T1000 (cell line): Measurements from ENCODE around the gene DCP1B.
A peak's percentile ranks its signal among the peaks of the same experiment; 100 is the strongest.

Experiments used
- DNase-seq: peaks from one replicate; lab custom pipeline; 2025; ENCODE audit warnings: mixed read lengths; lab: John Stamatoyannopoulos, UW

The DCP1B gene

DNA sequence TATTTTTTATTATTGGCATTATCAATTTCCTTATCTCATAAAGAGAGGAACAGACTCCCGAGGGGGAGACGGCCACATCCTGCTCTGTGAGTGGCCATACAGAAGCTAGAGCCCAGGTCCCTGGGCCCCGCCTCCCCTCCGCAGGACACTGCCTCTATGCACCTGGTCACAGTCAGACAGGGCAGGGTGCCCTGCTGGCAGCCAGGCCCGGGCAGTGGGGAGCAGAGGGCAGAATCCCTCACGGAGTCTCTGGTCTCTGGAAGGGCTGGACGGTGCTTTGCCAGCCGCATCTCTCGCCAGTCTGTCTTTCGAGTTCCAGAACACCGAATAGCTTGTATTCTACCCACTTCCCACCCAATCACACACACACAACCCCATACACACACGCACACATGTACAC lies 69.4 kb downstream of the DCP1B start:
- DNase-seq, result no peak

DNA sequence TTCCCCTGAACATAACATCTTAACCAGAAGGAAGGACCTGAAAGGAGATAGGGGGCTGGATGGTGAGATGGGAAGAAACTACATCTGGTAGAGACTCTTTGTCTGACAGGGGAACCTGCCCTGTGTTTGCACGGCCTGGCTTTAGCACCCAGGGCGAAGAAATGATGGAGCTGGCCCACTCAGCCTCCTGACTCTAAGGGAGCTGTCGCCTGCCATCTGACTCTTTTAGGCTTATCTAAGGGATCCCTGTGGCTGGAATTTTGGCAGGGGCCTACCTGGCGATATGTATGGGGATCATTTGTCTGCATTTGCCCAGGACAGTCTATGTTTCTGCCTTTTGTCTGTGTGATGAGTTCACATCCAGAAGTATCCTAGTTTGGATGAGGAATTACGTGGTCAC lies 70.2 kb downstream of the DCP1B start:
- no peak for DNase-seq

DNA sequence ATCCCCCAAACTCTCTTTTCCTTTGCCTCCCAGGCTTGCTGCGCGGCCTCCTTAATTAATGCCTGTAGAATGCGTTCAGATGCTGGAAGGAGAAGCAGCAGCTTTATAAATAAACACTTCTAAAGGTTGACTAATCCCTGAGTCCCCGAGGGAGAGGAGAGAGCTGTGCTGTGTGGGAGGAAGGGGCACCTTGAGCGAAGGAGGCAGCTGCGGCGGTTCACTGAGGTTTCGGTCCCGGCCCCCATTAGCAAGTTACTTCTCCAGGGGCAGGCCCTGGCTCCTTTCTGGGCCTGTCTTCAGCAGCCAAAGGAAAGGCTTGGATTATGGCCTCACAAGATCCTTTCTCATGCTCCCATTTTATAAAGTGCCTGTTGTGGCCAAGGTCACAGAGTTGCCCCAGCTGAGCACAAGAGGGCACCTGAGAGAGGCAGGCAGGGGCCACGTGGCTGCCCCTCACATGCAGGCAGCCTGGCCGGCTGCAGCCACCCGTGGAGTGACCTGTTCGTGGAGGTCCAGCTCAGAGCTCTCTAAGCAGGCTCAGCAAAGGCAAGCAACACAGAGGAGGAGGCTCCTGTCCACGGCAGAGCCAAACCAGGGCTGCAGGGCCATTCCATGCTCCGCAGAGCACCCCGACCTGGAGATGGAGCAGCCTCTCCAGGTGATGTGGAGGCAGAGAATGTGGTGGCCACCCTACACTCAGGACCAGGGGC lies 70.8 kb downstream of the DCP1B start:
- peak; percentile 53 for DNase-seq

DNA sequence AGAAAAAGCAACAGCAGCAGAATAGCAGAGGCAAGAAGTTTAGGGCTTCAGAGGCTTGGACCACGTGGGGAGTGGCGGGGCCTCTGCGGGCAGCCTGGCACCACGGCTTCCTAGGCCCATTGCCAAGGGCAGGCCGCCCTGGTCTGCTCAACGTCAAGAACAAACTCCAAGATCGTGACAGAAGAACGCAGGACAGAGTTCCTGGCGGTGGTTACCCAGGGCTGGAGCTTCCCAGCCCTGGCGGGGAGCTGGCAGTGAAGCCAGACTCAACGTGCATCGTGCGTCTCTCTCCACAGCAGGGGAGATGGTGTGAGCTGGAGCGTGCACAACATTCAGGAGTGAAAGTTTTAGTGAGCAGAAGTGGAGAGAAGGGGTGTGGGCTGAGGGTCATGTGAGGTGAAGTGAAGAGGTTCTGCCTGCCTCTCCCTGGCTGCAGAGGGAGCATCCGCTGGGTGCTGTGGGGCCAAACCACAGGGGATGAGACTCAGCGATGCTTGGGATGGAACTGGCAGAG lies 71.9 kb downstream of the DCP1B start:
- DNase-seq, result no peak

DNA sequence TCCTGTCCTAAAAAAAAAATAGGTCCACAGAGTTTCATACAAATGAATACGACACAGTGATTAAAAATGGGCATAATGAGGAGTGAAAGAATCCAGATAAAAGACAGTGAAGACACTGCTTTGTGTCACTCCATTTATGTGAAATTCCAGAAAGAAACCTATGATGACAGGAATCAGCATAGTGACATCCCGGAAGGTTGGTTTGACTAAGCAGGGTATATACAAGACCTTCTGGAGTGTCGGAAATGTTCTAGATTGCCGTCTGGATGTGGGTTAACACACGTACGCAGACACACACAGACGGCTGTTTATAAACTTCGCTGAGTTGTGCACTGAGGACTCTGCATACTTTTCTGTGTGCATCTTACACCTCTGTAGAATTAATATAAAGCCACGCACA lies 72.6 kb downstream of the DCP1B start:
- DNase-seq, result no peak

DNA sequence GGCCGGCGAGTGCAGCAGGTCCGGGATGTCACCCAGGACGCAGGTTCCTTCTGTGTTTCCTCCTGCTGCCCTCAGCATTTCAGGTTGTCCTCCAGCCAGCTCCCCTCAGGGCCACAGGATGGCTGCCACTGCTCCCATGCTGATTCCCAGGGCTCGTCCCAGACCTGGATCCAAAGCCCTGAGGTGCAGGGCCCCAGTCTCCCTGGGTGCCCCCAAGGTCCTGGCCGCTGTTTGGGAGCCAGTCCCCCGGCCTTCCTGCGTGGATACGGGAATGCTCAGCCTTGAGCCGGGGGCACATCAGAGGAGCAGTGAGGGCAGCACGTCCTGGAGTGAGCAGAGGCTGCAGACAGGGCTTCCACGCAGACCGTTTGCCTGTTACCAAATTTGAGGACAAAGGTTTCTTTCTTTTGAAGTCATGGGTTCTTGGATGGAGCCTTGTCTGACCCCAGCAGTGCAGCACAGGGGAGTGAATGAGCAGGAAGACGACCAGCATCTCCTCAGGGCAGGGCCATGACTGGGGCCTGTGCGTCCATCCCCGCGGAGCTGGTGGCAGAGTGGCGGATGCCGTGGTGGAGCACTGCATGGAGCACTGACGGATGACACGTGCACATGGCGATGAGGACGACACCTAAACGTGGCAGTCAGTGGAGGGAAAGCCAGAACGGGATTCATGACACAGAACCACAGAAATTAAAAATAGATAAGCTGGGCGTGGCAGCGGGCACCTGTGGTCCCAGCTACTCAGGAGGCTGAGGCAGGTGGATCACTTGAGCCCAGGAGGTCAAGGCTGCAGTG lies 73.3 kb downstream of the DCP1B start:
- DNase-seq, result no peak

DNA sequence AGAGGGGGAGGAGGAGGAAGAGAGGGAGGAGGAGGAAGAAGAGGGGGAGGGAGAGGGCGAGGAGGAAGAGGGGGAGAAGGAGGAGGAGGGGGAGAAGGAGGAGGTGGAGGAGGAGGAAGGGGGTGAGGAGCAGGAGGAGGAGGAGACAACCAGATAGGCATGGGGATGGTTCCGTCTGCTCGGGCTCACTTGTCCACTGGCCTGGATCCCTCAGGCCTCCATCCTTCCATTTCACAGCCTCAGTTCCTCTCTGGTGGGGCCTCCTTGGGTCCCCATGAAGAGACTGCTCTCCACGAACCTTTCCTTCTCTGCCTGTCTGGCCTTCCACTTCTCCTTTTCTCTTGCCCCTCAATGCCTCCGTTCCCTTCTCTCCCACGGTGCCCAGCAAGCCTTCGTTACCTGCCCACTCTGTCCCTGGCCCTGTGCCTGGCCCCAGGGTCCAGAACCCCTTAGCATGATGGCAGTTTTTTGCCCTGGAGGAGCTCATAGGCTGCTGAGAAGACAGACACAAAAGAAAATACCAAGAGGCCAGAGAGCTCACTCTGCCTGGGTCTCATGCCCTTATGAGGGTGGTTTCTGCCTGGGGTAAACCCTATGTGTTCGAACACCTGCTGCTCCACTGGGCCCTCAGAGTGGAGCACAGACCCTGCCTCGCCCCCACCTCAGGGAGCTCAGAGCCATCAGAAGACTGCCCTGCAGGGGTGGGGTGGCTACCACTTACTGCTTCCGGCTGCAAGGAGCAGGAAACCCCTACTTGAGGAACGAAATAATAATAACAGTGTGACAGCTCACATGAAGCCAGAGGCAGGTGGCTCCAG lies 74.1 kb downstream of the DCP1B start:
- DNase-seq, result no peak

DNA sequence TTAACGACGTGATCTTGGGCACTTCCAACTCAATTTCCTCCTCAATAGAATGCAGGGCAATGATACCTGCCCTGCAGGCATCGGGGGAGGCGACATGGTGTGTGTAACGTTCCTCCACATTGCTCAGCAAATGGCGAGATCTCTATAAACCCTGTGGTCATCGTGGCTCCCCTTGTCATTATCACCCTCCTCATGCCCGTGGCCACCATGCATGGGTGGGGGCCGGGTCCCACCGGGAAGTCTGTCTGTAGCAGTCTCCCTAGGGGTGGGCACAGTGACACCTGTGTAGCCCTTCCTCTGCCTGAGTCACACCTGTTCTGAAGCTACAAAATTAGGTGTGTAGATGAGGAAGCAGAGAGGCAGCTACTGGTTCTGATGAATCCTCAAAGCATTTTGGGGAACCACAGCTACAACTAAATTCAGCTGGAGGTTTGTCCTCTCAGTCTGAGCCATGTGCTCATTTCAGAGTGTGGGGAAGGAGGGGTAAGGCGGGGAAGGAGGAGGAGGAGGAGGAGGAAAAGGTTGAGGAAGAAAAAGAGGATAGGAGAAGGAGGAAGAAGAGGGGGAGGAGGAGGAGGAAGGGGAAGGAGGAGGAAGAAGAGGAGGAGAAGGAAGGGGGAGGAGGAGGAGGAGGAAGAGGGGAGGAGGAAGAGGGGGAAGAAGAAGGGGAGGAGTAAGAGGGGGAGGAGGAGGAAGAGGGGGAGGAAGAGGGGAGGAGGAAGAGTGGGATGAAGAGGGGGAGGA lies 74.8 kb downstream of the DCP1B start:
- DNase-seq, result no peak

DNA sequence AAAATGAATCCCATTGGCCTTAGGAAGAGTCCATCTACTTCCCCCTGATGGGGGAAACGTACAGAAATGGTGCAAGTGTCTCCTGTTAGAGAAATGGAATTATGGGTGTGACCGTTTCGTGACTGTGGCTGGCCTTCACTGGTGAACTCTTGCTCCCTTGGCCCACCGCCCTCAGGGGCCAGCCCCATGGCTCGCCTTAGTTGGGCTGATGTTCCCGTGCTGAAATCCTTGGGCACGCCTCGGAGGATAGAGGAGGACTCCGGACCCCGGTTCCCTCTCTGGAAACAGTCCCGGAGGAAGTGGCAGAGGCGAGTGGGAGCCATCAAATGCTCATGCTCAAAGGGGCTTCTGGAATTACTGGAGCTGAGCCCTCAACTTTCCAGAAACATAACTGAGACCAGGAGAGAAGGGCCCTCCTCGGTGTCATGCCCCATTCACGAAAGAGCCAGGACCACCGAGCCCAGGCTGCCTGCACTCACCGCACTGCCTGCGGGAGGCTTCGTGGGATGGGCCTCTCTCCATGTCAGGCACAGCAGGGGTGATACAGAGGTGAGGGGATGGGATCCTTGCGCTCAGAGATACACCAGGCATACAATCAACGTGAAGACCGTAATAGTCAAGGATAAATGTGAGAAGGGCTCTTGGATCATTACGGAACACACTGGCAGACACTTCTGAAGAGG lies 75.7 kb downstream of the DCP1B start:
- no peak for DNase-seq

DNA sequence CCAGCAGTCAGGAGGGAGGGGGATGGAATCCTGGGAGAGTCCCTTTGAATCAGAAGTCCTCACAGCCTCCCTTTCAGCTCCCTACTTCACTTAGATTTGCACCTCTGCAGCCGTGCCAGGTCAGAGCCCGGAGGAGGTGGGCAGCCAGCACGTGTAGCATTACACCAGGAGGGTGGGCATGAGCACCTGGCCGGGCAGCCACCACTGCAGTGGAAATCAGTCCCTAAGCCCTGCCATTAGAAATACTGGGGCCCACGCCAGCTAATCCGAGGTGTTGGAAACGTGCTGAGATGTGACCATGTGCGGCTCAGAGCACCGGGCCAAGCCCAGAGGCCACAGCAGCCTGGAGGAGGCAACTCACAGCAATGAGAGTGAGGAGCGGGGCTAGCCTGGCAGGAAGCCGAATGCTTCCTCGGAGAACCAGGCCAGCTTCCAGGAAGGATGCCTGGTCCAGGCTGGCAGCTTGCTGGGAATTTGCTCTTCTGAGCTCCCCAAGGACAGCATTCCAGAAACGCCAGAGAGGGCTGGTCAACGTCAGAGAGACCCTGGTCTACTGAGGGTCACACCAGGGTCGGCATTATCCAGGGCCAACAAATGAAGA lies 76.4 kb downstream of the DCP1B start:
- DNase-seq, result no peak

DNA sequence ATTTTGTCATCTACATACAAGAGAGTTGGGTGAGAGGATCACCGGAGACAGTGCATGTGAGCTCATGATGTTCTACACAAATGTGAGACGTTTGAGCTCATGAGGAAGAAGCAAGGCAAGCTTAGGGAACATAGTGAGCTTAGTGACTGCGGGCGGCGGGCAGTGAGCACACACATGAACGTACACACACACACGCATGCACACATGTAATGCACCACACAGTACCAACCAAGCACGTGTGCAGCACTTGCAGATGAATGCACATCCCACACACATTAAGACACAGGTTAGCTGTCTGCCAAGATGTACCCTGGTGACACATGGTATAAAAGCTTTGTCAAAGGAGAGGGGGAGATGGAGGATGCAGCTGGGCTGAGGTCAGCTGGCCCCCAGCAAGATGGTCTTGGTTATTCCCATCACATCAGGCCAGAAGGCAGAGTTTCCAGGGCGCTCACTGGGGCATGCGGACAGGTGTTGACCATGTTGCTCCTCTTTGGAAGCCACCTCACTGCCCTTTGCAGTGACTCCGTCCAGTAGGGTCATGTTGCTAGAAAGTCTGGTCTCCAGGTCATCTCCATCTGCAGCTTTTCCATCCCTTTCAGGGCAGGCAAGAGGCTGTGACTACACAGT lies 77.1 kb downstream of the DCP1B start:
- DNase-seq, result no peak

DNA sequence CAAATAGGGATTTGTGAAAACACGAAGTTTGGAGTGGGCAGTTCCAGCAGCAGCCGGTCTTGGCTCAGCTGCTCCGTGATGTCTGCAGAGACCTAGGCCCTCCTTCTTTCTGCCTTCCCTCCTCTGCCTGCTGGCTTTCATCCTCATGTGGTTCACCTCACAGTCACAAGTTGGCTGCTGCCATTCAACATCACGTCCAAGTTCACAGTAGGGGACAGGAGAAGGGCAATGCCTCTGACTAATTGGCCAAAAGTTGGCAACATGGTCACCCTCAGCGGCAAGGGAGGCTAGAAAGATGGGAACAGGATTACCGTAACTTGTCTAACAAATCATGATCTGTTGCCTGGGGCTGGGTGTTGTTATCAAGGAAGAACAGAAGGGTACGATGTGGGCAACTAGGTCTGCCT lies 78.0 kb downstream of the DCP1B start:
- no peak for DNase-seq

DNA sequence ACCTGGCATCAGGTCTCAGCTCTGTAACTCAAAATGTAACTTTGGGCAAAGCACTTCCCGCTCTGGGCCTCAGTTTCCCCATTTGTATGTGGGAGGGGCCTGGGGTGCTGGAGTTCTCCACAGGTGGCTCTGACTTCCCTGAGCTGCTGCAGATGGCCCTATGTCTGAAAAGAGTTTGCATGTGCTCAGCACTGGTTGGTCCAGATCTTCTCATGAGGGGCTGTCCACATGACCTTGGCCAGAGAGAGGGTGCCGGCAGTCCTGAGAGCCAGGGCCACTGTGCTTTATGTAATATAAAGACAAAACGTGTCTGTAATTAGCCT lies 78.6 kb downstream of the DCP1B start:
- DNase-seq, result no peak

DNA sequence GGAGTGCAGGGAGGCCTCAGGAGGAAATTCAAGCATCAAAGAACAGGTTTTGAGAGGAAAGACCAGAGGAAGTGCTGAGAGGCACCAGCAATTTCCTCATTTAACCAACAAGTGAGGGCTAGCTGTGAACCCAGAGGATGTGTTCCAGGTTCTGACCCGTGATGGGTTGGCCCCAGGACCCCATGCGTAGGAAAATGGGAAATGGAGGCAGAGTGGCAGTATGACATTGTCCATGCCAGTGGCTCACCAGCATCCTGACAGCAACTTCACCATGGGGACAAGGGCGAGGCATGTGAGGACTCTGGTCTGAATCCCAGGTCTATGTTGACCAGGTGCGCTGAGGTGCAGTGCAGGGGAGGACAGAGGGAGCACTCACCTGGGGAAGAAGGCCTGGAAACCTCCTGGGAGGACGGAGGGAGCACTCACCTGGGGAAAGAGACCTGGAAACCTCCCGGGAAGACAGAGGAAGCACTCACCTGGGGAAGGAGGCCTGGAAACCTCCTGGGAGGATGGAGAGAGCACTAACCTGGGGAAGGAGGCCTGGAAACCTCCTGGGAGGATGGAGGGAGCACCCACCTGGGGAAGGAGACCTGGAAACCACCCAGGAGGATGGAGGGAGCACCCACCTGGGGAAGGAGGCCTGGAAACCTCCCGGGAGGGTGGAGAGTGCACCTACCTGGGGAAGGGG lies 79.1 kb downstream of the DCP1B start:
- no peak for DNase-seq

DNA sequence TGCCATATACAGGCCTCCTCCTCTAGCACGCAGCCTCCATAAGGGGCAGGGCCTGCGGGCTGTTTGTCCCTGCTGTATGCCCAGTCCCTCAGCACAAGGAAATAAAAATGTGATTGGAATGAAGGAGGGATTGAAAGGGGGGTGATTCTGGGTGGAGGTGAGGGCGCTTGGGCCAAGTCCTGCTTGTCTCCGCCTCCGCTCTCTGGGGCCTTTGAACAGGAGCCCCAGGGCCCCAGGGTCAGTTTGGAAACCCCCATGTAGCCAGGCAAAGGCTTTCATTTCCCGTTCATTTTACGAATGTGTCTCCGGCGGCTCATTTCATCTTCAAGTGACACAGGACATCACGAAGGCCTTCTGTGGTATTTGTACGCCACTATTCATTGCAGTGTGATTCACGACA lies 81.3 kb downstream of the DCP1B start:
- DNase-seq, result no peak

DNA sequence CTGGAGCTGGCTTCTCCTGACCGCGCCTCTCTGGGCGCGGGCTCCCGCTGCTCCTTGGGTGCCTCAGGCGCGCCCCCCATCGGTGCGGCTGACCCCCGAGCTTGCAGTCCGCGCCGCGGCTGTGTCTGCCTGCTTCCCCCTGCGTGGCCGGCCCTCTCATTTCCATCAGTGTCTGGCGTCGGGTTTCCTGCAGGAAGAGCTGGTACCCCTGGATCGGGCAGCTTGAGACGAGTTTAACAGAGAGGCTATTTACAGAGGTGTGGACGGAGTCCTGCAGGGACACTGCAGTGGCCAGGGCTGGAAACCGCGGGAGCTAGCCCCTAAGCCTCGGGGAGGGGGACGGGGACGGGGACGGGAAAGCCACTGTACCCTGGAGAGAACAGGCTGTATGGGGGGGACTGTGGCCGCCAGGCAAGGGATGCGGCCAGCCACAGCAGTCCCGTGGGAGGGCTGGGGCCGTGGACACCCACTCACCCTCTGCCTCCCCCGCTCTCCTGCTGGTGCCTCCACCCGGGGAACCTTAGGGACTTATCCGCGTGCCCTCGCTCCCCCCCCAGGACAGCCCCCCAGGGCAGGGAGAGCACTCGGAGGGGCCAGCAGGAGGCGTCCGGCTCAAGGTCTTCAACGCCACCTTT lies 82.1 kb downstream of the DCP1B start:
- DNase-seq, result no peak

DNA sequence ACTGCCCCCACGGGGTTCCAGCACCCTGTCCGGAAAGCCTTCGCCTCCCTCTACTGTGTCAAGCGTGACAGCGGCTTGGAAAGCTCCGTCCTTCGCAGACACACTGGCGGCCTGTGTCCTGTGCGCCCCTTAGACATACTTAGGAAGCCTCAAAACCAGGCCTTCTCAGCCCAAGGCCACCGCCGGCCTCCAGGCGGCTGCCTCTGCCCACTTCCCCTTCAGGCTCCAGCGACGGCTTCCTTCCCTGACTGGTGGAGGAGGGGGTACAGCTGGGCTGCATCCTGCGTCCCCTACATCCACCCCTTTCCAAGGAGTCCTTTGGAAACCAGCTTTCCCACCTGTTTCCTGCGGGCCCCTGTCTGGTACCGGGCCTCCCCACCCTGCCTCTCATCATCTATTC lies 83.3 kb downstream of the DCP1B start:
- DNase-seq, result no peak

DNA sequence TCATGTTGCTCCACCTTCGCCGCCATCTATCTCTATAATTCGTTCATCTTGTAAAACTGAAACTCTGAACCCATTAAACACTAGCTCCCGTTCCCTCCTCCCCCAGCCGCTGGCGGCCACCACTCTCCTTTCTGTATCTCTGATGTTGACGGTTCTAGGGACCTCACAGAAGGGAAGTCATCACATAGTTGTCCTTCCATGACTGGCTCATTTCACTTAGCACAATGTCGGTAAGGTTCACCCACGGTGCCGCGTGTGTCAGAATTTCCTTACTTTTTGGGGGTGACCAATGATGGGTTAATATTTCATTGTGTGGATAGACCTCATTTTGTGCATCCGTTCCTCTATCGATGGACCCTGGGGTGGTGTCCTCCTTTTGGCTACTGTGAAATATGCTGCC lies 83.8 kb downstream of the DCP1B start:
- no peak for DNase-seq

DNA sequence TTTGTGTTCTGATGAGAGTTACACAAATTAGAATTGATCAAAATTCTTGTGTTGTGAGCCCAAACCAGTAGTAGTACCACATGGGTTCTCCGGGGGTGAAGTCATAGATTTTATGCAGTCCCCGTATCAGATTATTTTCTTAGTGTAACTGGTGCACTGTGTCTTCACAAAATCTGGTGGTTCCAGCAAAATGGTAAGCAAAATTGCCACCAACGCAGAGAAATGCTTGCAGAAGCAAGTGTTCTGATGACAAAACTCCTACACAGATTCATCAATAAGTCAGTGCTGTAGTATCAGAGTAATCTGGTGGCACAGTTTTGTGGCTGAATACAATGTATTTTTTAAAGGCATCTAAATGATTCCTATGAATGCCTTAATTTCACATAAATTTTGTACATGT lies 84.5 kb downstream of the DCP1B start:
- DNase-seq, result no peak
